DND-41 (cell line): Measurements from ENCODE around the gene CUBN.
A peak's percentile ranks its signal among the peaks of the same experiment; 100 is the strongest.

ENCODE experiments used
- ATAC-seq: fragments of 200-7000 bp; cut with Tn5 transposase; 3 replicates; pipeline ENCODE4 v1.9.1; 2021; ENCODE audit warnings: low read depth; ENCODE audit not compliant: insufficient read depth
- DNase-seq: peaks from one replicate; pipeline ENCODE4 v3.0.0-alpha.2; 2020
- H2AFZ ChIP-seq: 2 replicates; pipeline ENCODE4 v1.6.0; 2012; ENCODE audit warnings: low read depth, low read length
- H3K27ac ChIP-seq: 2 replicates; pipeline ENCODE4 v1.5.1; 2012; ENCODE audit warnings: low read length, inconsistent platforms
- H3K27me3 ChIP-seq: fragments of 200-600 bp; sonication (generic); 2 replicates; pipeline ENCODE4 v1.6.0; 2012; ENCODE audit warnings: low read length, mild to moderate bottlenecking, inconsistent platforms; ENCODE audit not compliant: insufficient read depth, poor library complexity
- H3K36me3 ChIP-seq: 2 replicates; pipeline ENCODE4 v1.5.1; 2012; ENCODE audit warnings: low read length, inconsistent platforms; ENCODE audit not compliant: insufficient read depth
- H3K4me1 ChIP-seq: 2 replicates; pipeline ENCODE4 v1.5.1; 2012; ENCODE audit warnings: mild to moderate bottlenecking, low read length; ENCODE audit not compliant: insufficient read depth
- H3K4me2 ChIP-seq: 2 replicates; pipeline ENCODE4 v1.6.0; 2012; ENCODE audit warnings: mild to moderate bottlenecking, moderate library complexity, low read length, inconsistent platforms; ENCODE audit not compliant: insufficient read depth
- H3K4me3 ChIP-seq, 2 experiments: fragments of 200-600 bp in 1 of 2; shearing (Covaris generic) in 1 of 2; 2 replicates each; pipeline ENCODE4 v1.5.1; 2012 to 2016; ENCODE audit warnings: inconsistent platforms in 2 of 2, low read length in 2 of 2, mild to moderate bottlenecking in 2 of 2, low read depth in 1 of 2, moderate library complexity in 1 of 2
- H3K79me2 ChIP-seq: 2 replicates; pipeline ENCODE4 v1.6.0; 2012; ENCODE audit warnings: low read length, inconsistent platforms; ENCODE audit not compliant: insufficient read depth
- H3K9ac ChIP-seq: 2 replicates; pipeline ENCODE4 v1.6.0; 2012; ENCODE audit warnings: low read depth, mild to moderate bottlenecking, inconsistent platforms, low read length, moderate library complexity
- H3K9me3 ChIP-seq: 2 replicates; pipeline ENCODE4 v1.5.1; 2012; ENCODE audit warnings: low read length, moderate library complexity, mild to moderate bottlenecking, inconsistent platforms; ENCODE audit not compliant: insufficient read depth, severe bottlenecking
- H4K20me1 ChIP-seq: 2 replicates; pipeline ENCODE4 v1.6.0; 2012; ENCODE audit warnings: low read length; ENCODE audit not compliant: insufficient read depth
- EZH2 ChIP-seq: IDR thresholded peaks from 3 replicates; pipeline ENCODE4 v1.6.1; 2012; ENCODE audit warnings: borderline replicate concordance, low read depth, mild to moderate bottlenecking, moderate library complexity, low read length, inconsistent platforms; ENCODE audit not compliant: severe bottlenecking
- TF ChIP-seq, protein P1 (sequence below): IDR thresholded peaks from 2 replicates; pipeline ENCODE4 v1.5.1; 2012; ENCODE audit warnings: borderline replicate concordance, low read length, moderate library complexity, mild to moderate bottlenecking; ENCODE audit not compliant: poor library complexity, severe bottlenecking; ENCODE audit errors: extremely low read depth

Gene CUBN

DNA sequence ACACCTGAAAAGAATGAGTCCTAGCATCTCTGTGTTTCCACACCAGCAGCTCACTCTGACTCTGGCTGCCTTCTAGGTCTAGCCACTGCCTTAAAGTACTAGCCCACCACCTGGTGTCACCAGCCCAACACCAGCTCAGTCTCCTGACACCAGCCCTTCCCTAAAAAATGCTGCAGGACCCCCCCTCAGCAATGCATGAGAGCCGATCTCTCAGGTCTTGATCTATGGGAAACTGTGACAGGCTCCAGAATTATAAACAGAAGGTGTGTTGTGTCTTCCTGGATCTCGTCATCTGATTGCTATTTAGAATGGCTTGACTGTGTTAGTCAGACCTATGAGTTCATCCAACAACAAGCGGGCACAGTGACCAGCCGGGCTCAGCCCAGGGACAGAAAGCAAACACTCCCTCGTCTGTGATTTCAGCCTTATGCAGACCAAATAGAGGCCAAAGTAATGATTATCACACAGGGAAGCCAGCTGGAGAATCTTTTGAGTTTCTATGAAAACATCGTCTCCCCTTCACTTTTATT, 66.6 kb downstream of the CUBN start:
- no peak for TF ChIP-seq EZH2
- TF ChIP-seq, protein P1, sequence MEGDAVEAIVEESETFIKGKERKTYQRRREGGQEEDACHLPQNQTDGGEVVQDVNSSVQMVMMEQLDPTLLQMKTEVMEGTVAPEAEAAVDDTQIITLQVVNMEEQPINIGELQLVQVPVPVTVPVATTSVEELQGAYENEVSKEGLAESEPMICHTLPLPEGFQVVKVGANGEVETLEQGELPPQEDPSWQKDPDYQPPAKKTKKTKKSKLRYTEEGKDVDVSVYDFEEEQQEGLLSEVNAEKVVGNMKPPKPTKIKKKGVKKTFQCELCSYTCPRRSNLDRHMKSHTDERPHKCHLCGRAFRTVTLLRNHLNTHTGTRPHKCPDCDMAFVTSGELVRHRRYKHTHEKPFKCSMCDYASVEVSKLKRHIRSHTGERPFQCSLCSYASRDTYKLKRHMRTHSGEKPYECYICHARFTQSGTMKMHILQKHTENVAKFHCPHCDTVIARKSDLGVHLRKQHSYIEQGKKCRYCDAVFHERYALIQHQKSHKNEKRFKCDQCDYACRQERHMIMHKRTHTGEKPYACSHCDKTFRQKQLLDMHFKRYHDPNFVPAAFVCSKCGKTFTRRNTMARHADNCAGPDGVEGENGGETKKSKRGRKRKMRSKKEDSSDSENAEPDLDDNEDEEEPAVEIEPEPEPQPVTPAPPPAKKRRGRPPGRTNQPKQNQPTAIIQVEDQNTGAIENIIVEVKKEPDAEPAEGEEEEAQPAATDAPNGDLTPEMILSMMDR = peak; percentile 29
- peaks cover 38% of the 10 kb centered on the region for H3K4me1 ChIP-seq
- peak overlapping the region; percentile 21 for H3K4me2 ChIP-seq
- DNase-seq = peak; percentile 31
- H4K20me1 ChIP-seq = no peaks in the 10 kb centered on the region
- H3K9me3 ChIP-seq = no peaks in the 10 kb centered on the region
- peak overlapping the region; percentile 27 for H2AFZ ChIP-seq
- peak overlapping the region; percentile 52 for H3K27ac ChIP-seq
- no peaks in the 10 kb centered on the region for H3K27me3 ChIP-seq
- ATAC-seq = peak; percentile 67
- no peaks in the 10 kb centered on the region for H3K79me2 ChIP-seq
- H3K36me3 ChIP-seq = no peaks in the 10 kb centered on the region
- peak overlapping the region in 1 of 2 experiments; percentile 0; a peak in 1 of 4 replicates for H3K4me3 ChIP-seq
- no peak overlapping the region for H3K9ac ChIP-seq

- no peak overlapping the region for H2AFZ ChIP-seq
- H3K4me1 ChIP-seq = peaks cover 33% of the 10 kb centered on the region
- no peaks in the 10 kb centered on the region for H4K20me1 ChIP-seq
- peak overlapping the region; percentile 52 for H3K27ac ChIP-seq
- no peaks in the 10 kb centered on the region for H3K27me3 ChIP-seq
- H3K4me3 ChIP-seq = no peak overlapping the region
- no peaks in the 10 kb centered on the region for H3K36me3 ChIP-seq
- ATAC-seq (peak; percentile 76), DNase-seq (peak; percentile 28)
- H3K79me2 ChIP-seq = no peaks in the 10 kb centered on the region
- no peak for TF ChIP-seq EZH2
- TF ChIP-seq, protein P1 = no peak
- no peaks in the 10 kb centered on the region for H3K9me3 ChIP-seq
- peak overlapping the region; percentile 21; the same call in 1 of the 2 replicates for H3K4me2 ChIP-seq
- no peak overlapping the region for H3K9ac ChIP-seq
Observed at GRCh38 chr10:17062493-17062892, 67.1 kb downstream of the CUBN start.

- Histone ChIP-seq H3K9me3 (no peaks in the 10 kb centered on the region), H3K9ac (no peak overlapping the region), H3K79me2 (no peaks in the 10 kb centered on the region), H3K4me2 (no peak overlapping the region), H3K36me3 (no peaks in the 10 kb centered on the region), H3K27ac (no peak overlapping the region), H3K4me1 (peaks cover 28% of the 10 kb centered on the region), H2AFZ (no peak overlapping the region), H3K27me3 (no peaks in the 10 kb centered on the region), H3K4me3 (no peak overlapping the region), H4K20me1 (no peaks in the 10 kb centered on the region)
- ATAC-seq (no peak), DNase-seq (no peak)
- TF ChIP-seq, protein P1 = no peak
- TF ChIP-seq EZH2 = no peak
Observed at GRCh38 chr10:17062009-17062408, 67.6 kb downstream of the CUBN start.
